Progenitor cell of endocrine pancreas (in vitro differentiated cells): ENCODE results near the gene CES1. TPM values are rescaled to one million over a fixed set of nuclear protein-coding genes. Genes with fewer than 3 reads are reported as not detected.
"Not testable (repeated sequence)": the region's sequence is repeated elsewhere in the genome, so short reads cannot be mapped to it uniquely, and the experiment has no call there.

Experiments used
- DNase-seq: peaks from one replicate; pipeline ENCODE4 v3.0.0; 2021; ENCODE audit warnings: low spot score; ENCODE audit not compliant: unreplicated experiment
- H3K27ac Mint-ChIP-seq: 2 replicates; pipeline ENCODE4 v1.8.0; 2021; ENCODE audit warnings: mild to moderate bottlenecking, moderate library complexity, mixed read lengths
- H3K27me3 Mint-ChIP-seq: 2 replicates; pipeline ENCODE4 v1.8.0; 2021; ENCODE audit warnings: mixed read lengths
- H3K36me3 Mint-ChIP-seq: 2 replicates; pipeline ENCODE4 v1.8.0; 2022; ENCODE audit warnings: mixed read lengths; ENCODE audit not compliant: insufficient read depth
- H3K4me1 Mint-ChIP-seq: 2 replicates; pipeline ENCODE4 v1.8.0; 2021; ENCODE audit warnings: low read depth, mixed read lengths
- H3K4me3 Mint-ChIP-seq: 2 replicates; pipeline ENCODE4 v1.8.0; 2021; ENCODE audit warnings: low read depth, mild to moderate bottlenecking, moderate library complexity, mixed read lengths
- H3K9me3 Mint-ChIP-seq: 2 replicates; pipeline ENCODE4 v1.8.0; 2021; ENCODE audit warnings: low read depth, mixed read lengths
- total RNA-seq: library from RNA; stranded (reverse); gene quantifications from 2 replicates; pipeline ENCODE4 v1.2.1, GENCODE V29; 2021
- TF ChIP-seq, protein P1 (sequence below): fragments of 200-600 bp; sonication (generic); IDR thresholded peaks from one replicate; pipeline ENCODE4 v1.5.0; 2021; ENCODE audit warnings: antibody characterized with exemption, mild to moderate bottlenecking; ENCODE audit not compliant: unreplicated experiment

The CES1 gene
- total RNA-seq, 1 donor from 2014 or later = not detected

- H3K27ac Mint-ChIP-seq = no peak overlapping the region
- no peak overlapping the region for H3K4me3 Mint-ChIP-seq
- peaks cover 40% of the 10 kb centered on the region for H3K27me3 Mint-ChIP-seq
- H3K9me3 Mint-ChIP-seq = no peaks in the 10 kb centered on the region
- no peak for DNase-seq
- H3K36me3 Mint-ChIP-seq = no peaks in the 10 kb centered on the region
- TF ChIP-seq, protein P1, sequence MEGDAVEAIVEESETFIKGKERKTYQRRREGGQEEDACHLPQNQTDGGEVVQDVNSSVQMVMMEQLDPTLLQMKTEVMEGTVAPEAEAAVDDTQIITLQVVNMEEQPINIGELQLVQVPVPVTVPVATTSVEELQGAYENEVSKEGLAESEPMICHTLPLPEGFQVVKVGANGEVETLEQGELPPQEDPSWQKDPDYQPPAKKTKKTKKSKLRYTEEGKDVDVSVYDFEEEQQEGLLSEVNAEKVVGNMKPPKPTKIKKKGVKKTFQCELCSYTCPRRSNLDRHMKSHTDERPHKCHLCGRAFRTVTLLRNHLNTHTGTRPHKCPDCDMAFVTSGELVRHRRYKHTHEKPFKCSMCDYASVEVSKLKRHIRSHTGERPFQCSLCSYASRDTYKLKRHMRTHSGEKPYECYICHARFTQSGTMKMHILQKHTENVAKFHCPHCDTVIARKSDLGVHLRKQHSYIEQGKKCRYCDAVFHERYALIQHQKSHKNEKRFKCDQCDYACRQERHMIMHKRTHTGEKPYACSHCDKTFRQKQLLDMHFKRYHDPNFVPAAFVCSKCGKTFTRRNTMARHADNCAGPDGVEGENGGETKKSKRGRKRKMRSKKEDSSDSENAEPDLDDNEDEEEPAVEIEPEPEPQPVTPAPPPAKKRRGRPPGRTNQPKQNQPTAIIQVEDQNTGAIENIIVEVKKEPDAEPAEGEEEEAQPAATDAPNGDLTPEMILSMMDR = no peak
- H3K4me1 Mint-ChIP-seq = peaks cover 1% of the 10 kb centered on the region
These were observed 75.9 kb downstream of the CES1 start for GRCh38 chr16:55756963-55757362.

DNA sequence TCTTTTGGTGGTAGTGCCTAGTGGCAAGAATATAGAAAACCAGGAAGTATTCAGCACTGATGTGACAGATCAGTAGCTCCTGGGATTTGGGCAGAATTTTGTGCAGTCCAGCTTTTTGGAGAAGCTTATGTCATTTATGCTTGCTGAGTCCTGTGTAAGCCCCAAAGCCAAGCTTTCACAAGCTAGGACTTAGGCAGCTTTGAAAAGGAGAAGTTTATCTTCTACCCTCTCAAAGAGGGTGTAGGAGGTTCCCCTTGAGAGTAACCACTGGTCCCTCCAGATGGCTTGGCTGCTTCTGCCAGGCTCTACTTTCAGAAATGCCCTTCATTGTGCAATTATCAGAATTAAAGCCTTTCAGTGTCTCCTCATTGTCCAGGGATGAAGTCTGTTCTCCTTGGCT, 78.8 kb downstream of the CES1 start:
- no peak overlapping the region for H3K27ac Mint-ChIP-seq

GRCh38 chr16:55753145-55753631, 79.7 kb downstream of the CES1 start:
- H3K27me3 Mint-ChIP-seq = peaks cover 15% of the 10 kb centered on the region
- not testable (repeated sequence) for H3K27ac Mint-ChIP-seq, H3K4me1 Mint-ChIP-seq, H3K9me3 Mint-ChIP-seq, DNase-seq, H3K36me3 Mint-ChIP-seq, H3K4me3 Mint-ChIP-seq

More for the DNA sequence above, 78.8 kb downstream of the CES1 start:
- no peak overlapping the region for H3K4me3 Mint-ChIP-seq
- DNase-seq = no peak
- no peaks in the 10 kb centered on the region for H3K4me1 Mint-ChIP-seq
- H3K9me3 Mint-ChIP-seq = no peaks in the 10 kb centered on the region
- TF ChIP-seq, protein P1 = no peak
- H3K27me3 Mint-ChIP-seq = peaks cover 21% of the 10 kb centered on the region
- no peaks in the 10 kb centered on the region for H3K36me3 Mint-ChIP-seq

Other genes starting within 250 kb of the CES1 start
- not detected in 2 replicates for gene SLC6A2, start 177.1 kb downstream of the CES1 start, total RNA-seq
- gene CES5A, start 42.3 kb upstream of the CES1 start, total RNA-seq = not detected in 2 replicates